ENCODE measurements around the gene HOXC4. TPM values are rescaled to one million over a fixed set of nuclear protein-coding genes. Genes with fewer than 3 reads are reported as not detected.

The HOXC4 gene
- polyA plus RNA-seq, 4 donors: 0.54 to 8.2 (median 1.1) TPM; not detected in 1

Other genes starting within 250 kb of the HOXC4 start
- gene HOXC13, start 115.0 kb upstream of the HOXC4 start, polyA plus RNA-seq: not detected
- gene HOXC12, start 98.9 kb upstream of the HOXC4 start, polyA plus RNA-seq: not detected
- 1 to 10 TPM in 1 of 4 donors, under 1 TPM in 3; 0.03 to 1.1 (median 0.63) TPM for gene HOXC11, start 80.7 kb upstream of the HOXC4 start, polyA plus RNA-seq
- gene HOTAIR, start 78.9 kb upstream of the HOXC4 start, polyA plus RNA-seq: under 1 TPM in 1 of 4 donors, not detected in 3; 0.24 TPM
- 1 to 10 TPM in 1 of 4 donors, not detected in 3; 1.2 TPM for gene HOXC10, start 68.7 kb upstream of the HOXC4 start, polyA plus RNA-seq
- 1 to 10 TPM in 1 of 4 donors, not detected in 3; 2.2 TPM for gene HOXC9, start 53.7 kb upstream of the HOXC4 start, polyA plus RNA-seq
- gene HOXC8, start 44.9 kb upstream of the HOXC4 start, polyA plus RNA-seq: 1 to 10 TPM in 1 of 4 donors, under 1 TPM in 1, not detected in 2; 0.03 to 3.6 TPM
- gene HOXC6, start 25.4 kb upstream of the HOXC4 start, polyA plus RNA-seq: 10 to 100 TPM in 1 of 4 donors, 1 to 10 TPM in 2, not detected in 1; 1.5 to 10.4 (median 1.9) TPM
- gene HOXC5, start 20.8 kb upstream of the HOXC4 start, polyA plus RNA-seq: under 1 TPM in 2 of 4 donors, not detected in 2; 0.63 to 0.65 TPM
- gene SMUG1, start 135.2 kb downstream of the HOXC4 start, polyA plus RNA-seq: 10 to 100 TPM; 25.9 to 83.9 (median 52.1) TPM
- gene CBX5, start 226.3 kb downstream of the HOXC4 start, polyA plus RNA-seq: 10 to 100 TPM in 2 of 4 donors, 1 to 10 TPM in 2; 2.7 to 40.1 (median 8.3) TPM
- gene HNRNPA1, start 226.9 kb downstream of the HOXC4 start, polyA plus RNA-seq: 1,000 to 10,000 TPM in 2 of 4 donors, 100 to 1,000 TPM in 2; 408 to 2,228 (median 1,197) TPM
- under 1 TPM in 2 of 4 donors, not detected in 2; 0.07 to 0.30 TPM for gene NFE2, start 247.2 kb downstream of the HOXC4 start, polyA plus RNA-seq

Measured in small intestine (tissue), 4 donors.